ENCODE data around the gene FAM221B. TPM values are rescaled to one million over a fixed set of nuclear protein-coding genes. Genes with fewer than 3 reads are reported as not detected.

Gene FAM221B
- total RNA-seq: not detected in 2 replicates

GRCh38 chr9:35828716-35829083, at the start of gene FAM221B:
FAM221B (minus strand) TSS chr9:35828732; CDS start chr9:35826161, 2,571 bp downstream.

DNA sequence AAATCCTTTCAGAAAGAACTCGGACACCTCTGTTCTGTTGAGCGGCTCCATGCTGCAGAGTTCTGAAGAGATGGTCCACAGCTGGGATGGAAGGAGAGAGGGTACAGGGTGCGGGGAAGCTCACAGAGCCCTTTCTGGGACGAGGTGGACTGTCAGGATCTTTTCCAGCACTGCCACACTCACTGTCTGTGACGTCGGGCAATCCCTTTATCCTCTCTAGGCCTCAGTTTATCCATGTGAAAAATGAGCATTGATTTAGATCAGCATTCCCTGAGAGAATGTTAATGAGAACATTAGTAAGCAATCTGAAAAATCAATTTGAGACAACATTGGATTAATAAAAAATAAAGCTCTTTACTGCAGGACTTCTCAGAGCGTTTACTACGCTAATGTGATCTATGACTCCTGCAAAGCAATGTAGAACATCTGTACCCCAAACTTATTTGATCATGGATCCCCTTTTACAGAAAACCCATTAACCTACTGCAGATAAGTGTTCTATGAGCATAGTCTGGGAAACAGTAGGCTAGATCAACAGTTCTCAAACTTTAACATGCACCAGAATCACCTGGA, 41.9 kb upstream of the FAM221B start, which contains the start of gene OR13J1:
Gene OR13J1 (minus strand): TSS at position 51 of the 573 bp plus-strand sequence. CDS start 0 bp downstream, at position 51.

DNA sequence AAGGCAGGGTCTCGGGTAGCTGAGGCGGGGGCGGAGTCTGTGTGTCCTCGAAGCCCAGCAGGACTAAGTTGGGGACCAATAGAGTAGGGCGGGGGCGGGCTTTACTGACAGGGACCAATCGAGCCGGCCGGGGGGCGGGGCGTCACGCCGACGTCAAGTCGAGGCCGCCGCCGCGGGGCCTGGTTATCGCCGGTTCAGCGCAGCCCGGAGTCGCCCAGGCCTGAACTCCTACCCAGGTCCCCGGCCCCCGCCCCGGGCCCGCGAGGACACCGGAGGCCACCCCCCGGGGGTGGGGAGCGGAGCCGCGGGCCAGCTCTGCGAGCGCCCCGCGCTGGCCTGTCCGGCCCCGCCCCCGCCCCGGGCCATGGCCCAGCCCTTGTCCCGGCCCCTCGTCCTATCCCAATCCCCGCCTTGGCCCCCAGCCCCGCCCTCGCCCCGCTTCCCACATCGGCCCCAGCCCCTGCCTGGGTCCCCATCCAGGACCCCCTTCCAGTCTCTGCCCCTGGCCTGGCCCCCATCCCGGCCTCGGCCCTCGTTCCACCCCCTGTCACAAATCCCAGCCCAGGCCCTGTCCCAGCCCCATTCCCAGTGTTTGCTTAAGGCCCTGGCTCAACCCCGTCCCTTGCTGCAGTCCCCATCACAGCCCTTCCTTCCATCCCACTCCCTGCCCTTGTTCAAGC, 692 bp upstream of the FAM221B start, which contains the start of gene TMEM8B:
Gene TMEM8B (plus strand): TSS at position 145 of the 680 bp plus-strand sequence. CDS start 220 bp downstream, at position 365.

DNA sequence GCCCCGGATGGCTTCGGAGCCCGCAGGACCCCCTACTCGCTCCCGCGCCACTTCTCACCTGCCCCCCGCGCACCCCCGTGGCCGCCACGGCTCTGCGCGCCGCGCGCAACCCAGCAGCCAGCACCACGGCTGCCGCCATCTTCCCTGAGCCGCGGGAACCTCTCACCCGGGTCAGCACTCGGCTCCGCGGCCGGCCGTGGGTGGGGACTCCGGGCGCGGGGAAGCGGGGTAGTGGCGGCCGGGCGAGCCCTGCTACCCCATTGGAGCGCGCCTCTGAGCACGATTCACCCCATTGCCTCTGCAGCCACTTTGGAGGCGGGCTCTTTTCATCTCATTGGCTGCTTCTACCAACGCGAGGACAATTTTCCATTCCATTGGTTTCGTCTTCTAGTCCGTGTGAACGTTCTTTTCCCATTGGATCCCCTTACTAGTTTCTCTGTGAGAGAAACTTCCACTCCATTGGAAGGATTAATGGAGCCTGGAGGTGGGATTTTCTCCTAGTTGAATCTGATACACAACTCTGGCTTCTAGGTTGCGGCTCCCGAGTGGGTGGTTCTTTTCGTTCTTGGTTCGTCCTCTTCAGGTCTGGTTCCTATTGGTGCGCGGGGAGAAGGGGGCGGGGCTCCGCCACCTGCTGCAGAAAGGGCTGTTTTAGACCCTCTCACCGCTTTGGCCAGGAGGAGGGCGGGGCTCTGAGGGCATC, 13.5 kb downstream of the FAM221B start, which contains the start of gene HINT2:
Gene HINT2 (minus strand): TSS at position 202 of the 703 bp plus-strand sequence. CDS start 63 bp downstream, at position 139.

DNA sequence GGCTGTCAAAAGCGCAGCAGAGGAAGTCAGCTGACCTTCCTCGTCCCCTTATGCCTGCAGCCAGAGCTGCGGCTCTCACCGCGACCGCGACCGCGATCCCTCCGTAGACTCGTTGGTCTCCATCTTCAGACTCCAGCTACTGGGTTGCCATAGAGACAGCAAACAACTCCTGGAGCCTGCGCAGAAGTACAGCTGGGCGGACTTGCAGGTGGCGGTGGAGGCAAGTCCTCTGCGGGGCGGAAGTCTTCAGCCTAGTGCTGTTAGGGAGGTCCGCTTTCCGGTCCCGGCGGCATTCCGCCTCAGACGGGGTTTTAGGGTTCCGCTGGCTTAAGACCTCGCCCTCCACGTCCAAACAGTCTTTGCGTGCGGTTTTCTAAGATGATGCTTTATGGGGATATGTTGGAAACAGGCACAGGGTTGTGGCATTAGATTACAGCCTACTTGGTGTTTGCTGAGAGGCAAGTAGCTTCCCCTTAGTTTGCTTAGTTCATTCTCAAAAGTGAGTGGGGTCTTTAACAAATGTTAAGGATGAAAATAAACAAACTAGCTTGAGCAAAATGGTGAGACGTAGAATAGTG, 16.4 kb downstream of the FAM221B start, which contains the start of gene SPAG8:
Gene SPAG8 (minus strand): TSS at position 238 of the 578 bp plus-strand sequence. CDS start 115 bp downstream, at position 123.

GRCh38 chr9:35791297-35791921, 37.1 kb downstream of the FAM221B start, which contains the start of gene NPR2:
NPR2 (plus strand) TSS chr9:35791591; CDS start chr9:35792409, 818 bp downstream.

Small RNAs within 50 kb of the gene (small RNA-seq; reads per million reads assigned to genes)
- gene HINT2: not detected

Other genes with a start within 250 kb of the FAM221B start
- 20.1 and 20.6 TPM in 2 replicates for gene TESK1, start 223.5 kb downstream of the FAM221B start, total RNA-seq
- gene CD72, start 210.3 kb downstream of the FAM221B start, total RNA-seq: 0.73 and 1.1 TPM in 2 replicates
- not detected in 2 replicates for gene SIT1, start 177.8 kb downstream of the FAM221B start, total RNA-seq
- 68,660 and 79,842 TPM in 2 replicates for gene RMRP, start 170.7 kb downstream of the FAM221B start, total RNA-seq
- 11.4 and 15.8 TPM in 2 replicates for gene CCDC107, start 170.4 kb downstream of the FAM221B start, total RNA-seq
- 0.12 and 0.49 TPM in 2 replicates for gene ARHGEF39, start 163.5 kb downstream of the FAM221B start, total RNA-seq
- 0.16 TPM in 1 of 2 replicates, not detected in the other for gene CA9, start 154.8 kb downstream of the FAM221B start, total RNA-seq
- 451 and 795 TPM in 2 replicates for gene TPM2, start 138.8 kb downstream of the FAM221B start, total RNA-seq
- gene TLN1, start 96.5 kb downstream of the FAM221B start, total RNA-seq: 543 and 559 TPM in 2 replicates
- gene CREB3, start 96.1 kb downstream of the FAM221B start, total RNA-seq: 61.7 and 78.1 TPM in 2 replicates
- gene GBA2, start 79.5 kb downstream of the FAM221B start, total RNA-seq: 36.2 and 37.3 TPM in 2 replicates
- gene RGP1, start 79.4 kb downstream of the FAM221B start, total RNA-seq: 21.6 and 22.1 TPM in 2 replicates
- not detected in 2 replicates for gene MSMP, start 74.5 kb downstream of the FAM221B start, total RNA-seq
- 14.9 and 23.2 TPM in 2 replicates for gene NPR2, start 37.1 kb downstream of the FAM221B start, total RNA-seq
- 0.49 and 2.1 TPM in 2 replicates for gene SPAG8, start 16.5 kb downstream of the FAM221B start, total RNA-seq
- gene HINT2, start 13.7 kb downstream of the FAM221B start, total RNA-seq: 8.0 and 11.4 TPM in 2 replicates
- gene TMEM8B, start 496 bp upstream of the FAM221B start, total RNA-seq: 3.7 and 6.1 TPM in 2 replicates
- not detected in 2 replicates for gene OR13J1, start 41.7 kb upstream of the FAM221B start, total RNA-seq
- not detected in 2 replicates for gene HRCT1, start 77.5 kb upstream of the FAM221B start, total RNA-seq
- not detected in 2 replicates for gene SPAAR, start 80.8 kb upstream of the FAM221B start, total RNA-seq
- 0.32 TPM in 1 of 2 replicates, not detected in the other for gene OR2S2, start 129.4 kb upstream of the FAM221B start, total RNA-seq
- 142 and 147 TPM in 2 replicates for gene RECK, start 208.2 kb upstream of the FAM221B start, total RNA-seq

Measured in hair follicle dermal papilla cell (primary cell).